ENCODE measurements around the gene CDR2. TPM values are rescaled to one million over a fixed set of nuclear protein-coding genes. Genes with fewer than 3 reads are reported as not detected.

Gene CDR2
- total RNA-seq, 1 experiment from 2014 or later: 29.3 TPM

DNA sequence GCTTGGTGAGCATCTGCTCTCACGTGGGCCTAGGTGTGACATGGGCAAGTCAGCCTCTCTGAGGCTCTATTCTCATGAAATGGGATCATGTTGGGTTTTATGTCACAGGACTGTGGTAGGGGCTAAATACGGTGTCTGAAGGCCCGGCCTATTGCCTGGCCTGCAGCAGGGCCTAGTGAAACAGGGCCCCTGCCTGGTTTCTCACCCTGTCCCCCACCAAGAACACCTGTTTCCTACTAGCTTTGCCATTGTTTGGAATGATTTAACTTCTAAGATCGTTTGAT, 48.1 kb downstream of the CDR2 start:
- H3K36me3 ChIP-seq (ENCODE audit: low read depth): peaks cover 3% of the 10 kb centered on the region

DNA sequence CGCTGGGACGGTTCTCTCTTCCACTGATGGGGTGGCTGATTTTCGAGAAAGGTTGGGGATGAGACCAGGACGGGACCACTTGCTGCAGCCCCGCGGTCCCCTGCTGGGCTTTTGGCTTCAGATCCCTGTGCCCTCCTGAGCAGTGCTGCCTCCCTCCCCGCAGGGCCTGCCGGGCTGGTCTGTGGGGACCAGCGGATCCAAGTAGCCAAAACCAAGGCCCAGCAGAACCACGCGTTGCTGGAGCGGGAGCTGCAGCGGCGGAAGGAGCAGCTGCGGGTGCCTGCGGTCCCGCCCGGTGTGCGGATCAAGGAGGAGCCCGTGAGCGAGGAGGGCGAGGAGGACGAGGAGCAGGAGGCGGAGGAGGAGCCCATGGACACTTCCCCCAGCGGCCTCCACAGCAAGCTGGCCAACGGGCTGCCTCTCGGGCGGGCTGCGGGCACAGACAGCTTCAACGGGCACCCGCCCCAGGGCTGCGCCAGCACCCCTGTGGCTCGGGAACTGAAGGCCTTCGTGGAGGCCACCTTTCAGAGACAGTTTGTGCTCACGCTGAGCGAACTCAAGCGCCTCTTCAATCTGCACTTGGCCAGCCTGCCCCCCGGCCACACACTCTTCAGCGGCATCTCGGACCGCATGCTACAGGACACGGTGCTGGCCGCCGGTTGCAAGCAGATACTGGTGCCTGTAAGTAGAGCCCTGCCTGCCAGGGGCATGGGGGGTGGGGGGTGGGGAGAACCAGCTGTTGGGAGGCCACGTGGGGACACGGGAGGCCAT, 48.6 kb downstream of the CDR2 start:
- ChIA-PET POLR2A (ENCODE audit: unreplicated experiment) (interaction anchor here (0.6 kb wide), 1 partner anchor 98 kb away, joined by 21 read pairs; no protein-coding TSS in a partner anchor), CTCF (interaction anchor here (0.5 kb wide), 1 partner anchor 80 kb away, joined by 3 read pairs; no protein-coding TSS in a partner anchor)
- no peaks in the 10 kb centered on the region for H3K9me2 ChIP-seq (ENCODE audit: insufficient read depth)
- no peaks in the 10 kb centered on the region for H3K4me1 ChIP-seq (replicated peaks; ENCODE audit: insufficient read depth)
- H3K27me3 ChIP-seq (ENCODE audit: insufficient read depth, low read depth): no peaks in the 10 kb centered on the region
- no peaks in the 10 kb centered on the region for H3K9me3 ChIP-seq (ENCODE audit: insufficient read depth, low read depth)
- H2AFZ ChIP-seq: no peak overlapping the region
- no peak overlapping the region for H3K4me2 ChIP-seq
- no peaks in the 10 kb centered on the region; the same call in 1 of the 2 replicates for H3K79me2 ChIP-seq (ENCODE audit: low read depth)
- intact Hi-C loops (cut with micrococcal nuclease; ENCODE audit: unreplicated experiment): no loop called here
- no peak overlapping the region for H3K4me3 ChIP-seq
- H4K20me1 ChIP-seq (ENCODE audit: insufficient read depth): peaks cover 26% of the 10 kb centered on the region
- H3F3A ChIP-seq (ENCODE audit: insufficient read depth, low read depth): peaks cover 13% of the 10 kb centered on the region; the same call in 1 of the 2 replicates
- TF ChIP-seq, protein P1, sequence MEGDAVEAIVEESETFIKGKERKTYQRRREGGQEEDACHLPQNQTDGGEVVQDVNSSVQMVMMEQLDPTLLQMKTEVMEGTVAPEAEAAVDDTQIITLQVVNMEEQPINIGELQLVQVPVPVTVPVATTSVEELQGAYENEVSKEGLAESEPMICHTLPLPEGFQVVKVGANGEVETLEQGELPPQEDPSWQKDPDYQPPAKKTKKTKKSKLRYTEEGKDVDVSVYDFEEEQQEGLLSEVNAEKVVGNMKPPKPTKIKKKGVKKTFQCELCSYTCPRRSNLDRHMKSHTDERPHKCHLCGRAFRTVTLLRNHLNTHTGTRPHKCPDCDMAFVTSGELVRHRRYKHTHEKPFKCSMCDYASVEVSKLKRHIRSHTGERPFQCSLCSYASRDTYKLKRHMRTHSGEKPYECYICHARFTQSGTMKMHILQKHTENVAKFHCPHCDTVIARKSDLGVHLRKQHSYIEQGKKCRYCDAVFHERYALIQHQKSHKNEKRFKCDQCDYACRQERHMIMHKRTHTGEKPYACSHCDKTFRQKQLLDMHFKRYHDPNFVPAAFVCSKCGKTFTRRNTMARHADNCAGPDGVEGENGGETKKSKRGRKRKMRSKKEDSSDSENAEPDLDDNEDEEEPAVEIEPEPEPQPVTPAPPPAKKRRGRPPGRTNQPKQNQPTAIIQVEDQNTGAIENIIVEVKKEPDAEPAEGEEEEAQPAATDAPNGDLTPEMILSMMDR (conservative IDR thresholded peaks at IDR 0.05): no peak
- TF ChIP-seq EZH2 (IDR thresholded peaks at IDR 0.05; ENCODE audit: low read depth): no peak
- DNase-seq: no peak
- H3K36me3 ChIP-seq (ENCODE audit: low read depth): no peaks in the 10 kb centered on the region
- no peak overlapping the region for H3K27ac ChIP-seq
- BruUV-seq (replicated peaks): no TSS peak

More for the DNA sequence above, 48.1 kb downstream of the CDR2 start:
- Histone ChIP-seq H3K9me2 (ENCODE audit: insufficient read depth) (no peaks in the 10 kb centered on the region), H3K4me1 (replicated peaks; ENCODE audit: insufficient read depth) (no peaks in the 10 kb centered on the region), H3K9me3 (ENCODE audit: insufficient read depth, low read depth) (no peaks in the 10 kb centered on the region), H3K4me2 (no peak overlapping the region), H3K79me2 (ENCODE audit: low read depth) (no peaks in the 10 kb centered on the region; the same call in 1 of the 2 replicates), H3F3A (ENCODE audit: insufficient read depth, low read depth) (peaks cover 18% of the 10 kb centered on the region; the same call in 1 of the 2 replicates), H4K20me1 (ENCODE audit: insufficient read depth) (peaks cover 25% of the 10 kb centered on the region), H3K27me3 (ENCODE audit: insufficient read depth, low read depth) (no peaks in the 10 kb centered on the region), H2AFZ (no peak overlapping the region), H3K27ac (no peak overlapping the region), H3K4me3 (no peak overlapping the region)
- TF ChIP-seq, protein P1 (conservative IDR thresholded peaks at IDR 0.05): no peak
- no peak for TF ChIP-seq EZH2 (IDR thresholded peaks at IDR 0.05; ENCODE audit: low read depth)
- no peak for DNase-seq
- intact Hi-C loops (cut with micrococcal nuclease; ENCODE audit: unreplicated experiment): no loop called here
- CTCF ChIA-PET: interaction anchor here (0.9 kb wide), 1 partner anchor 71 kb away, joined by 3 read pairs; no protein-coding TSS in a partner anchor
- no TSS peak for BruUV-seq (replicated peaks)
- POLR2A ChIA-PET (ENCODE audit: unreplicated experiment): no interaction called here

DNA sequence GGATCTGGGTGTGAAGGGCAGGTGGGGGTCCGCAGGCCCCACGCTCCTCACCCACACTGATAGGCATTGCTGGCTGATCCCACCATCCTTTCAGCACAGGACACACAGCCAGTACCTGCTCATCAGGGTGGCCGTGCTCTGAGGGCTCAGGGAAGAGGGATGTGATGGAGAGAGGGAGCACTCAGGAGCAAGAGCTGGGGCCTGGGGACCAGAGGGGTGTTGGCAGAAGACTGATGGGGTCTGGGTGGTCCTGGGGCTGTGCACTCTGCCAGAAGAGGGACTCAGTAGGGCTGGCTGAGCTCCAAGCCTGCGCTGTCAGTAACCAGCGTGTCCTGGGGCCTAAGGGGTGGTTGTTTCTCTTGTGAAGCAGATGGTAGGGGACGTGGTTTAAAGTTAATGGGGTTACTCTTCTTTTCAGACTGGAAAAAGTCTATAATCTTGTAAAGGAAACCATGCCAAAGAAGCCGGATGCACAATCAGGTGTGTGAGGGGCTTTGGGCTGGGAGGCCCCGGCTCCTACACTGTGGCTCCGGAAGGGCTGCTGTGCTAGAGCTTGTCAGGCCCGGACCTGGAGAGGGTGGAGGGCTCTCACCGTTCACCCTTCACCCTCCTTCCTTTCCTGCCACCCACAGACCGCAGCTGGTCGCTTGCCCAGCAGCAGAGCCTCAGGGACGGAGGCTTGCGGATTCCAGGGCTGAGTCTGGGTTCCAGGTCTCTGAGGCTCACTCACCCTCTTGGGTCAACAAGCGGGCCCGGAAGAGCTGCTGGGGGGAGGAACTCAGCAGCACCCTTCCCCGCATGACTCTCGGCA, 49.4 kb downstream of the CDR2 start:
- H3K27me3 ChIP-seq (ENCODE audit: insufficient read depth, low read depth): no peaks in the 10 kb centered on the region
- intact Hi-C loops (cut with micrococcal nuclease; ENCODE audit: unreplicated experiment): loop anchor here (5.0 kb wide), 2 partner anchors 768 to 1023 kb away; no protein-coding TSS in a partner anchor

More for the DNA sequence above, 49.4 kb downstream of the CDR2 start:
- no peak overlapping the region for H3K4me2 ChIP-seq
- H3K4me3 ChIP-seq: no peak overlapping the region
- H3K9me2 ChIP-seq (ENCODE audit: insufficient read depth): no peaks in the 10 kb centered on the region
- no peaks in the 10 kb centered on the region for H3K9me3 ChIP-seq (ENCODE audit: insufficient read depth, low read depth)
- CTCF ChIA-PET: interaction anchor here (0.5 to 0.6 kb wide), 2 partner anchors 11 to 80 kb away, joined by 3 read pairs; no protein-coding TSS in a partner anchor
- BruUV-seq (replicated peaks): no TSS peak
- H3K27ac ChIP-seq: no peak overlapping the region
- no peaks in the 10 kb centered on the region; the same call in 1 of the 2 replicates for H3K79me2 ChIP-seq (ENCODE audit: low read depth)
- no peaks in the 10 kb centered on the region for H3K4me1 ChIP-seq (replicated peaks; ENCODE audit: insufficient read depth)
- no peak for DNase-seq
- H4K20me1 ChIP-seq (ENCODE audit: insufficient read depth): peaks cover 25% of the 10 kb centered on the region
- TF ChIP-seq, protein P1 (conservative IDR thresholded peaks at IDR 0.05): no peak
- TF ChIP-seq EZH2 (IDR thresholded peaks at IDR 0.05; ENCODE audit: low read depth): no peak
- POLR2A ChIA-PET (ENCODE audit: unreplicated experiment): interaction anchor here (0.6 kb wide), 1 partner anchor 97 kb away, joined by 21 read pairs; no protein-coding TSS in a partner anchor
- H3K36me3 ChIP-seq (ENCODE audit: low read depth): no peaks in the 10 kb centered on the region
- H3F3A ChIP-seq (ENCODE audit: insufficient read depth, low read depth): peaks cover 13% of the 10 kb centered on the region; the same call in 1 of the 2 replicates
- H2AFZ ChIP-seq: no peak overlapping the region
